HEK293 (cell line): ENCODE data around the gene PRPF4.

ENCODE experiments used
- CTCF ChIA-PET: fragments of 350-600 bp; formaldehyde crosslinking; extraction: SDS; loops from one replicate; lab custom pipeline; 2021; ENCODE audit warnings: antibody characterized with exemption; lab: Yijun Ruan, JAX
- POLR2A ChIA-PET: fragments of 300-600 bp; formaldehyde crosslinking; extraction: SDS; loops from one replicate; lab custom pipeline; 2020; ENCODE audit warnings: antibody characterized with exemption, inconsistent platforms; lab: Yijun Ruan, JAX
- H3K27ac ChIP-seq: fragments of 200-500 bp; sonication (Bioruptor generic); 2 replicates; pipeline ENCODE4 v1.5.1; 2014; ENCODE audit warnings: low read depth, low read length, control low read depth, inconsistent platforms; ENCODE audit errors: extremely low read depth
- H3K36me3 ChIP-seq, 2 experiments: fragments of 200-500 bp in 1 of 2; sonication (Bioruptor generic) in 1 of 2; 1 replicate in 1 of 2; 2 replicates in 1 of 2; pipeline ENCODE4 v1.5.1; 2014 to 2017; ENCODE audit warnings: inconsistent platforms in 2 of 2, low read length in 2 of 2; ENCODE audit not compliant: control insufficient read depth in 2 of 2, insufficient read depth in 1 of 2
- H3K4me1 ChIP-seq: fragments of 200-500 bp; sonication (Bioruptor generic); 2 replicates; pipeline ENCODE4 v1.5.1; 2014; ENCODE audit warnings: mild to moderate bottlenecking, low read length, inconsistent platforms; ENCODE audit not compliant: control insufficient read depth, insufficient read depth
- H3K4me3 ChIP-seq: 2 replicates; pipeline ENCODE4 v1.5.1; 2011; ENCODE audit warnings: low read depth, mild to moderate bottlenecking, control low read depth, low read length, moderate library complexity
- H3K9me3 ChIP-seq: fragments of 200-500 bp; sonication (Bioruptor generic); 2 replicates; pipeline ENCODE4 v1.5.1; 2014; ENCODE audit warnings: low read depth, low read length, inconsistent platforms; ENCODE audit not compliant: control insufficient read depth, insufficient read depth
- FEZF1 ChIP-seq: fragments of 450-650 bp; formaldehyde crosslinking; IDR thresholded peaks from 2 replicates; pipeline ENCODE4 v1.5.1; 2016; ENCODE audit warnings: missing biosample characterization, missing genetic modification characterization
- KLF1 ChIP-seq: fragments of 450-650 bp; formaldehyde crosslinking; IDR thresholded peaks from 2 replicates; pipeline ENCODE4 v1.5.1; 2016; ENCODE audit warnings: missing biosample characterization, missing genetic modification characterization
- KLF10 ChIP-seq: fragments of 450-650 bp; IDR thresholded peaks from 2 replicates; pipeline ENCODE4 v1.5.1; 2018; ENCODE audit warnings: missing biosample characterization, mild to moderate bottlenecking, missing genetic modification characterization
- ZFP69B ChIP-seq: fragments of 450-650 bp; formaldehyde crosslinking; IDR thresholded peaks from 2 replicates; pipeline ENCODE4 v1.5.1; 2016; ENCODE audit warnings: missing biosample characterization, missing genetic modification characterization
- ZNF121 ChIP-seq: fragments of 450-650 bp; formaldehyde crosslinking; IDR thresholded peaks from 2 replicates; pipeline ENCODE4 v1.5.1; 2016; ENCODE audit warnings: missing biosample characterization, missing genetic modification characterization
- ZNF558 ChIP-seq: fragments of 450-650 bp; formaldehyde crosslinking; IDR thresholded peaks from 2 replicates; pipeline ENCODE4 v1.5.1; 2016; ENCODE audit warnings: missing biosample characterization, missing genetic modification characterization
- ZNF585B ChIP-seq: fragments of 450-650 bp; formaldehyde crosslinking; IDR thresholded peaks from 2 replicates; pipeline ENCODE4 v1.5.1; 2016; ENCODE audit warnings: missing biosample characterization, missing genetic modification characterization
- ZNF626 ChIP-seq: fragments of 450-650 bp; sonication (Bioruptor Pico); formaldehyde crosslinking; IDR thresholded peaks from 2 replicates; pipeline ENCODE4 v1.5.1; 2018; ENCODE audit warnings: missing biosample characterization, missing genetic modification characterization, inconsistent platforms
- ZNF629 ChIP-seq: fragments of 450-650 bp; formaldehyde crosslinking; IDR thresholded peaks from 2 replicates; pipeline ENCODE4 v1.5.1; 2017; ENCODE audit warnings: missing biosample characterization, missing genetic modification characterization
- ZNF777 ChIP-seq: fragments of 450-650 bp; formaldehyde crosslinking; IDR thresholded peaks from 2 replicates; pipeline ENCODE4 v1.5.1; 2017; ENCODE audit warnings: missing biosample characterization, missing genetic modification characterization, borderline replicate concordance
- TF ChIP-seq, protein P1 (sequence below): fragments of 450-650 bp; formaldehyde crosslinking; IDR thresholded peaks from 2 replicates; pipeline ENCODE4 v1.5.1; 2016; ENCODE audit warnings: missing biosample characterization, missing genetic modification characterization, borderline replicate concordance
- TF ChIP-seq, protein P2 (sequence below): fragments of 450-650 bp; formaldehyde crosslinking; conservative IDR thresholded peaks from 2 replicates; pipeline ENCODE4 v1.5.1; 2016; ENCODE audit warnings: low read depth, missing biosample characterization, missing genetic modification characterization
- TF ChIP-seq, protein P3 (sequence below): fragments of 450-650 bp; formaldehyde crosslinking; IDR thresholded peaks from 2 replicates; pipeline ENCODE4 v1.5.1; 2017; ENCODE audit warnings: missing biosample characterization, missing genetic modification characterization
- TF ChIP-seq, protein P4 (sequence below): fragments of 450-650 bp; formaldehyde crosslinking; IDR thresholded peaks from 2 replicates; pipeline ENCODE4 v1.5.1; 2016; ENCODE audit warnings: missing biosample characterization, missing genetic modification characterization
- TF ChIP-seq, protein P5 (sequence below): fragments of 450-650 bp; formaldehyde crosslinking; IDR thresholded peaks from 2 replicates; pipeline ENCODE4 v1.5.1; 2017; ENCODE audit warnings: missing biosample characterization, mild to moderate bottlenecking, missing genetic modification characterization, moderate library complexity

The PRPF4 gene

DNA sequence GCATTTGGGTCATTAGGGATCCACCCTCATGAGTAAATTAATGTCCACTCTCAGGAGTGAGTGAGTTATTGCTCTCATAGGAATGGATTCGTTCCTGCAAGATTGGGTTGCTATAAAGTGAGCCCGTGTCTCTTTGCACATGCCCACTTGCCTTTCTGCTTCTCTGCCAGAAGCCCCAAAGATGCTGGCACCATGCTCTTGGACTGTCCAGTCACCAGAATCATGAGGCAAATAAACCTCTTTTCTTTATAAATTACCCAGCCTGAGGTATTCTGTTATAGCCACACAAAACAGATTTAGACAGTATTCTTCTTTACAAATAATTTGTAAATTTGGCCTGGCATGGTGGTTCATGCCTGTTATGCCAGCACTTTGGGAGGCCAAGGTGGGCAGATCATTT, 24.7 kb upstream of the PRPF4 start (continued):
- TF ChIP-seq, protein P1, sequence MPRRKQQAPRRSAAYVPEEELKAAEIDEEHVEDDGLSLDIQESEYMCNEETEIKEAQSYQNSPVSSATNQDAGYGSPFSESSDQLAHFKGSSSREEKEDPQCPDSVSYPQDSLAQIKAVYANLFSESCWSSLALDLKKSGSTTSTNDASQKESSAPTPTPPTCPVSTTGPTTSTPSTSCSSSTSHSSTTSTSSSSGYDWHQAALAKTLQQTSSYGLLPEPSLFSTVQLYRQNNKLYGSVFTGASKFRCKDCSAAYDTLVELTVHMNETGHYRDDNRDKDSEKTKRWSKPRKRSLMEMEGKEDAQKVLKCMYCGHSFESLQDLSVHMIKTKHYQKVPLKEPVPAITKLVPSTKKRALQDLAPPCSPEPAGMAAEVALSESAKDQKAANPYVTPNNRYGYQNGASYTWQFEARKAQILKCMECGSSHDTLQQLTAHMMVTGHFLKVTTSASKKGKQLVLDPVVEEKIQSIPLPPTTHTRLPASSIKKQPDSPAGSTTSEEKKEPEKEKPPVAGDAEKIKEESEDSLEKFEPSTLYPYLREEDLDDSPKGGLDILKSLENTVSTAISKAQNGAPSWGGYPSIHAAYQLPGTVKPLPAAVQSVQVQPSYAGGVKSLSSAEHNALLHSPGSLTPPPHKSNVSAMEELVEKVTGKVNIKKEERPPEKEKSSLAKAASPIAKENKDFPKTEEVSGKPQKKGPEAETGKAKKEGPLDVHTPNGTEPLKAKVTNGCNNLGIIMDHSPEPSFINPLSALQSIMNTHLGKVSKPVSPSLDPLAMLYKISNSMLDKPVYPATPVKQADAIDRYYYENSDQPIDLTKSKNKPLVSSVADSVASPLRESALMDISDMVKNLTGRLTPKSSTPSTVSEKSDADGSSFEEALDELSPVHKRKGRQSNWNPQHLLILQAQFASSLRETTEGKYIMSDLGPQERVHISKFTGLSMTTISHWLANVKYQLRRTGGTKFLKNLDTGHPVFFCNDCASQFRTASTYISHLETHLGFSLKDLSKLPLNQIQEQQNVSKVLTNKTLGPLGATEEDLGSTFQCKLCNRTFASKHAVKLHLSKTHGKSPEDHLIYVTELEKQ (tag by site-specific recombination) = no peak
- TF ChIP-seq ZNF121 (tag by site-specific recombination) = no peak
- TF ChIP-seq, all 188 proteins: peak for 0

DNA sequence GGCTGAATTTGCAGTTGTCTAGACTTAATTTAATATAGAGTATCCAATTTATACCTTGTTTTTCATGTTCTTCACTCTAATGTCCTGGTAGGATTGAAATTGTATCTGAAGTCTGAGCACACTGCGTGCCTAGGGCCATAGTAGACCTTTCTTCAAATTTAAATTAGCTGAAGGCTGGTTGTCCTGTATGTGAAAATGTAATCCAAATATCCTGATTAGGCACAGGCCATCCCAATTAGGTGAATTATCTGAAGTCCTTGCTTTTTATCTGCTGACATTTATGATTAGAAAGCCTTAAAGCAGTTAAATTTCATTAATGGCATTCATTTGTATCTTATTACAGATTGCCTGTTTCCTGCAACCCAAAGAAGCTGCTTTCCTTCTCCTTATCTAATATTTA, 20.5 kb upstream of the PRPF4 start:
- Histone ChIP-seq H3K4me1 (no peaks in the 10 kb centered on the region), H3K9me3 (no peaks in the 10 kb centered on the region), H3K36me3 (peaks cover 7 to 26% of the 10 kb centered on the region in 2 experiments), H3K27ac (no peak overlapping the region)
- ChIA-PET POLR2A (interaction anchor here (1.2 kb wide), 1 partner anchor 34 kb away, joined by 3 read pairs; the partner anchor contains the start of genes FKBP15 and SLC31A1), CTCF (interaction anchor here (0.5 kb wide), 1 partner anchor 150 kb away, joined by 5 read pairs; no protein-coding TSS in a partner anchor)
- TF ChIP-seq ZNF777 (tag by site-specific recombination) = no peak
- TF ChIP-seq, protein P2, sequence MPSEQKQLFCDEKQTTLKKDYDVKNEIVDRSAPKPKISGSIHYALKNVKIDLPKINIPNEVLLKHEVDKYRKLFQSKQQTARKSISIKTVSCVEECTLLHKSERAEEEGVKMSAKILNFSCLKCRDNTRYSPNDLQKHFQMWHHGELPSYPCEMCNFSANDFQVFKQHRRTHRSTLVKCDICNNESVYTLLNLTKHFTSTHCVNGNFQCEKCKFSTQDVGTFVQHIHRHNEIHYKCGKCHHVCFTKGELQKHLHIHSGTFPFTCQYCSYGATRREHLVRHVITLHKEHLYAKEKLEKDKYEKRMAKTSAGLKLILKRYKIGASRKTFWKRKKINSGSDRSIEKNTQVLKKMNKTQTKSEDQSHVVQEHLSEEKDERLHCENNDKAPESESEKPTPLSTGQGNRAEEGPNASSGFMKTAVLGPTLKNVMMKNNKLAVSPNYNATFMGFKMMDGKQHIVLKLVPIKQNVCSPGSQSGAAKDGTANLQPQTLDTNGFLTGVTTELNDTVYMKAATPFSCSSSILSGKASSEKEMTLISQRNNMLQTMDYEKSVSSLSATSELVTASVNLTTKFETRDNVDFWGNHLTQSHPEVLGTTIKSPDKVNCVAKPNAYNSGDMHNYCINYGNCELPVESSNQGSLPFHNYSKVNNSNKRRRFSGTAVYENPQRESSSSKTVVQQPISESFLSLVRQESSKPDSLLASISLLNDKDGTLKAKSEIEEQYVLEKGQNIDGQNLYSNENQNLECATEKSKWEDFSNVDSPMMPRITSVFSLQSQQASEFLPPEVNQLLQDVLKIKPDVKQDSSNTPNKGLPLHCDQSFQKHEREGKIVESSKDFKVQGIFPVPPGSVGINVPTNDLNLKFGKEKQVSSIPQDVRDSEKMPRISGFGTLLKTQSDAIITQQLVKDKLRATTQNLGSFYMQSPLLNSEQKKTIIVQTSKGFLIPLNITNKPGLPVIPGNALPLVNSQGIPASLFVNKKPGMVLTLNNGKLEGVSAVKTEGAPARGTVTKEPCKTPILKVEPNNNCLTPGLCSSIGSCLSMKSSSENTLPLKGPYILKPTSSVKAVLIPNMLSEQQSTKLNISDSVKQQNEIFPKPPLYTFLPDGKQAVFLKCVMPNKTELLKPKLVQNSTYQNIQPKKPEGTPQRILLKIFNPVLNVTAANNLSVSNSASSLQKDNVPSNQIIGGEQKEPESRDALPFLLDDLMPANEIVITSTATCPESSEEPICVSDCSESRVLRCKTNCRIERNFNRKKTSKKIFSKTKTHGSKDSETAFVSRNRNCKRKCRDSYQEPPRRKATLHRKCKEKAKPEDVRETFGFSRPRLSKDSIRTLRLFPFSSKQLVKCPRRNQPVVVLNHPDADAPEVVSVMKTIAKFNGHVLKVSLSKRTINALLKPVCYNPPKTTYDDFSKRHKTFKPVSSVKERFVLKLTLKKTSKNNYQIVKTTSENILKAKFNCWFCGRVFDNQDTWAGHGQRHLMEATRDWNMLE (tag by site-specific recombination) = no peak
- TF ChIP-seq ZFP69B (tag by site-specific recombination) = no peak
- TF ChIP-seq KLF1 = no peak
- no peak for TF ChIP-seq KLF10
- no peak for TF ChIP-seq ZNF629 (tag by site-specific recombination)
- no peak for TF ChIP-seq ZNF626 (tag by site-specific recombination)
- TF ChIP-seq FEZF1 = no peak
- no peak for TF ChIP-seq ZNF585B (tag by site-specific recombination)
- TF ChIP-seq, protein P3, sequence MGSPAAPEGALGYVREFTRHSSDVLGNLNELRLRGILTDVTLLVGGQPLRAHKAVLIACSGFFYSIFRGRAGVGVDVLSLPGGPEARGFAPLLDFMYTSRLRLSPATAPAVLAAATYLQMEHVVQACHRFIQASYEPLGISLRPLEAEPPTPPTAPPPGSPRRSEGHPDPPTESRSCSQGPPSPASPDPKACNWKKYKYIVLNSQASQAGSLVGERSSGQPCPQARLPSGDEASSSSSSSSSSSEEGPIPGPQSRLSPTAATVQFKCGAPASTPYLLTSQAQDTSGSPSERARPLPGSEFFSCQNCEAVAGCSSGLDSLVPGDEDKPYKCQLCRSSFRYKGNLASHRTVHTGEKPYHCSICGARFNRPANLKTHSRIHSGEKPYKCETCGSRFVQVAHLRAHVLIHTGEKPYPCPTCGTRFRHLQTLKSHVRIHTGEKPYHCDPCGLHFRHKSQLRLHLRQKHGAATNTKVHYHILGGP (tag by site-specific recombination) = no peak
- TF ChIP-seq ZNF558 (tag by site-specific recombination) = no peak
- TF ChIP-seq, protein P4, sequence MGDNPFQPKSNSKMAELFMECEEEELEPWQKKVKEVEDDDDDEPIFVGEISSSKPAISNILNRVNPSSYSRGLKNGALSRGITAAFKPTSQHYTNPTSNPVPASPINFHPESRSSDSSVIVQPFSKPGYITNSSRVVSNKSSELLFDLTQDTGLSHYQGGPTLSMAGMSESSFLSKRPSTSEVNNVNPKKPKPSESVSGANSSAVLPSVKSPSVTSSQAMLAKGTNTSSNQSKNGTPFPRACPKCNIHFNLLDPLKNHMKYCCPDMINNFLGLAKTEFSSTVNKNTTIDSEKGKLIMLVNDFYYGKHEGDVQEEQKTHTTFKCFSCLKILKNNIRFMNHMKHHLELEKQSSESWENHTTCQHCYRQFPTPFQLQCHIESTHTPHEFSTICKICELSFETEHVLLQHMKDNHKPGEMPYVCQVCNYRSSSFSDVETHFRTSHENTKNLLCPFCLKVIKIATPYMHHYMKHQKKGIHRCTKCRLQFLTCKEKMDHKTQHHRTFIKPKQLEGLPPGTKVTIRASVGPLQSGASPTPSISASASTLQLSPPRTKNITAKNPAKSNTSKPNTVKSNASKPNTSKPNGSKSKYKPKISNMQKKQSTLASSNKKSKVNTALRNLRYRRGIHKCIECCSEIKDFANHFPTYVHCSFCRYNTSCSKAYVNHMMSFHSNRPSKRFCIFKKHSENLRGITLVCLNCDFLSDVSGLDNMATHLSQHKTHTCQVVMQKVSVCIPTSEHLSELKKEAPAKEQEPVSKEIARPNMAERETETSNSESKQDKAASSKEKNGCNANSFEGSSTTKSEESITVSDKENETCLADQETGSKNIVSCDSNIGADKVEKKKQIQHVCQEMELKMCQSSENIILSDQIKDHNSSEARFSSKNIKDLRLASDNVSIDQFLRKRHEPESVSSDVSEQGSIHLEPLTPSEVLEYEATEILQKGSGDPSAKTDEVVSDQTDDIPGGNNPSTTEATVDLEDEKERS (tag by site-specific recombination) = no peak
- TF ChIP-seq, protein P5, sequence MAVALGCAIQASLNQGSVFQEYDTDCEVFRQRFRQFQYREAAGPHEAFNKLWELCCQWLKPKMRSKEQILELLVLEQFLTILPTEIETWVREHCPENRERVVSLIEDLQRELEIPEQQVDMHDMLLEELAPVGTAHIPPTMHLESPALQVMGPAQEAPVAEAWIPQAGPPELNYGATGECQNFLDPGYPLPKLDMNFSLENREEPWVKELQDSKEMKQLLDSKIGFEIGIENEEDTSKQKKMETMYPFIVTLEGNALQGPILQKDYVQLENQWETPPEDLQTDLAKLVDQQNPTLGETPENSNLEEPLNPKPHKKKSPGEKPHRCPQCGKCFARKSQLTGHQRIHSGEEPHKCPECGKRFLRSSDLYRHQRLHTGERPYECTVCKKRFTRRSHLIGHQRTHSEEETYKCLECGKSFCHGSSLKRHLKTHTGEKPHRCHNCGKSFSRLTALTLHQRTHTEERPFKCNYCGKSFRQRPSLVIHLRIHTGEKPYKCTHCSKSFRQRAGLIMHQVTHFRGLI (tag by site-specific recombination) = no peak
- TF ChIP-seq, all 188 proteins: peak for 0
- no peak overlapping the region for H3K4me3 ChIP-seq
